Fibroblast of skin of back (primary cell): ENCODE results near the gene CRK.

Experiments
- DNase-seq: peaks from one replicate; pipeline ENCODE4 v3.0.0-alpha.2; 2013

The CRK gene

DNA sequence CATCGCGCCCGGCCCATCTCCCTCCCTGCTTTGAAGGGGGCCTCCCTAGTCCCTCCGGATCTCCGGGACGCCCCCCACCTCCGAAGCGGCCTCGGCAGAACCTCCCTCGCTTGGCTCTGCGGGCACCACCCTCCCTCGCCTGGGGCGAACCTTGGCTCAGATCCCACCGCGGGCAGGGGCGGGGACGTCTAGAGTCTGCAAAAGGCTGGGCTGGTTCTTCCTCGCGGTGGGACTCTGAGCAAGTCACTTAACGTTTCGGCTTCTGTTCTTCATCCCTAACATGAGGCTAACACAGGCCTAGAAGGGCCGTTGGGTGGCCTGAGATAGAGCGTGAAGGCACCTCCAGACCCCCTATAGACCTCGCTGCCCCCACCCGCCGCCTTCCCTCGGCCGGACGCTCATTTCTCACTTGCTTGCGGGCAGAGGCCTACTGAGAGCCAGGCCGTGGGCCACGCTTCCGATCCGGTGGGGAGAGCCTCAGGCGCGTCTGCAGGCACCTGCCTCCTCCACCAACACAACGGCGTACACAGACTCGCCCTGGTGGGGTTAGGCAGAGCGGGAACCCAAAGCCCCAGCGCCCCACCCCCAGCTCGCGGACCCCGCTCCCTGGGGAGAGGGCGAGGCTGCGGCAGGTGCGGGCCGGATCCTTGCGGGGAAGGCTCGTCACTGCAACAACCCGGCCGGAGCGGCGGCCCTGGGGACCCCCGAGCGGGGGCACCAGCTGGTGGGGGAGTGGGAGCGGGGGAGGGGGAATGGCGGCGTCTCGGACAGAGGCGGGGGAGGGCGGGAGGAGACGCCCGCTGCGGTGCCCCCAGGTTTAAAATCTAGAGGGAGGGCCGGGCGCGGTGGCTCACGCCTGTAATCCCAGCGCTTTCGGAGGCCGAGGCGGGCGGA, 31.0 kb upstream of the CRK start:
- DNase-seq: peak; percentile 85

DNA sequence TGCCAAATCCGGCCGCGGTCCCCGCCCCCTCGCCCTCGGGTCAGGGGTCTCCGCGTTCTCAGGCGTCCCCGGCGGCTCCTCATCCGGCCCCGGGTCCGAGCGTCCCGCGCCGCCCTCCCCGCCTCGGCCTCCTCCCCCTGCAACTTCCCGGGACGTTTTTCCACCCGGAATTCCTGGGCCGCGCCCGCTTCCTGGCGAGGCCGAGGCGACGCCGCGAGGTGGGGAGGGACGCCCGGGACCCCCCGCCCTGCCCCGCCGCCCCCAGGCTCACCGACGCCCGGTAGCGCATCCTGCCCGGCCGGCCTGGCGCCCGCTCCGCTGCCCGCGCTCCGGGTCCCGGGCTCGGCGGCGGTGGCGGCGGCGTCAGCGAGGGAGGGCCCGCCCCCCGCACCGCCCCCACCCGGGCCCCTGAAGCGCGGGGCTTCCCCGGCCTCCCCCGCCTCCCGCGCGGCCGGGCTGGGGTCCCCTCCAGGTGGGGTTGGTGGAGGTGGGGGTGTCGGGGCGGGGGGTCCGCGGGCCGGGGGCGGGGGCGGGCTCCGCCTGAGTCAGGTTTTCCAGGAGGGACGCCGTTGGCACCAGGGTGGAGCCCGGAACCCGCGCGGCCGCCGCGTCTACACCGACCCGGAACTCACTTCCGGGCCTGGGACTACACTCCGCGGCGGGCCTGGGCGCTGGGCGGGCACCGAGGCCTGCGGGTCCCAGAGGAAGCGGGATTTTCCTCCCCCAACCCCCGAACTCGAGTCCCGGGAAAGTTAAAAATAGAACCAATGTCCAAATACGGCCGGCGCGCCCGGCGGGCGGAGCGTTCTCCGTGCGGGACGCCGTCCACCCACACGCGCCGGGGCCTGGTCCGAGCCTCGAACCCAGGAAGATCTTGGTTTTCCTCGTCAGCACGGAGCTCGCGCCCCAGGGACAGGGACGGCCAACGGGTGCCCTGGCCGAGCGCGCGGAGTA, 29.7 kb upstream of the CRK start:
- peak; percentile 85 for DNase-seq

DNA sequence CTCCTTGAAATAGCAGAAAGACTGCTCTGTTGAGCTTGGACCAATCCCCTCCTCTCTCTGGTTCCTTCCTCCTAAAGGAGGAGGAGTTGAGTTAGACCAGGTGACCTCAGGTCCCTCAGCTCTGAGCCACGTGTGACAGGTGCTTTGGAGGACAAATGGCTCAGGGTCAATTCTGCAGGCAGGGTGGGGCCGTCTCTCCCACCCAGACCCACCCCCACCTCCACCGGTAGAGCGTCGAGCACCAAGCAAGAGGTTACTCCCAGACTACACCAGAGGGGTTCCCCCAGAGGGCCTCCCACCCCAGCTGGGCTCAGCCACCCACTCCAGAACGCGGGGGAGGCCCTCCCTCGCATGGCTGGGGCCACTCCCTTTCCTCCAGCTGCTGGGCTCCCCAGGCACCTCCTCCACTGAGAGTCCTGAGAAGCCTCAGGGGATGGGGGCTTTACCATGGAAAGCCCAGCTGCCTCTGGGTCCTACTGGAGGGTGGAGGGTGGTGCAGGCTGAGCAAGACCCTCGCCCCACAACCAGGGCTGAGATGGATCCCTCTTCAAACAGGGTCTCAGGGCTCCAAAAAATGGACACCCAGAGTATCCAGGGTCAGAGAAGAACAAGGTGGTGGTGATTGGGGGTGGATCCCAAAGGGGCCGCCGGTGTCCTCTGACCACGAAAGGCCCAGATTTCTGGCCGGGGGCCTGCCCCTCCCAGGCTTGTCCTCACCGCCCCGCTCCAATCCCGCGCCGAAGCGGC, 28.8 kb upstream of the CRK start:
- DNase-seq: peak; percentile 60

DNA sequence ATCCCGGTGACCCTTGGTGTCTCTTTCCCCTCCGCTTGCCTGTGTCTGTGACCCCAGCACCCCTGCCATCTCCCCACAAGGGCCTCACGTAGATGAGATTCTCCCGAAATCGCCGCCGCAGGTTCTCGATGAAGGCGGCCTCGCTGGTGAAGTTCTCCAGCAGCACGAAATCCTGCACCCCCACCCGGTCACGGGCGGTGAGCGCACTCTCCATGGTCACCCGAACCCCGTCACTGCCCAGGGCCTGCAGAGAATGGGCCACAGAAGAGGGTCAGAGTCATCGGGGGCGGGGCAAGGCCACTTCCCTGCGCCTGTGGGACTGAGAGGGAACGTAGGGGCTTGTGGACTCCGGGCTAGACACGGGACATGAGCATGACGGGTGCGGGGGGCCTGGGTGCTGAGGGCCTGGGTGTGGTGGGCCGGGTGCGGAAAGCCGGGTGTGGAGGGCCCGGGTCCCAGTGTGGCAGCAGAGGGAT, 28.1 kb upstream of the CRK start:
- DNase-seq: no peak

DNA sequence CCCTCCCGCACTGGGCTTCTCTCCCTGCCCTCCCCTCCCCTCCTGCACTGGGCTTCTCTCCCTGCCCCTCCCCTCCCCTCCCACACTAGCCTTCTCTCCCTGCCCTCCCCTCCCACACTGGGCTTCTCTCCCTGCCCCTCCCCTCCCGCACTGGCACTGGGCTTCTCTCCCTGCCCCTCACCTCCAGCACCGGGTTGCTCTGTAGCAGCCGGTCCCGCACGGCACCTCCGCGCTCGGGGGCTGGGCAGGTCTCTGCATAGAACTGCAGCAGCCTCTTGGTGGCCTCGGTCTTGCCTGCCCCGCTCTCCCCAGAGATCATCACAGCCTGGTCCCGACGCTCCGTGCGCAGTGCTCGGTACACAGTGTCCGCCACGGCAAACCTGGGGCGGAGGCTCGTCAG, 26.6 kb upstream of the CRK start:
- no peak for DNase-seq

DNA sequence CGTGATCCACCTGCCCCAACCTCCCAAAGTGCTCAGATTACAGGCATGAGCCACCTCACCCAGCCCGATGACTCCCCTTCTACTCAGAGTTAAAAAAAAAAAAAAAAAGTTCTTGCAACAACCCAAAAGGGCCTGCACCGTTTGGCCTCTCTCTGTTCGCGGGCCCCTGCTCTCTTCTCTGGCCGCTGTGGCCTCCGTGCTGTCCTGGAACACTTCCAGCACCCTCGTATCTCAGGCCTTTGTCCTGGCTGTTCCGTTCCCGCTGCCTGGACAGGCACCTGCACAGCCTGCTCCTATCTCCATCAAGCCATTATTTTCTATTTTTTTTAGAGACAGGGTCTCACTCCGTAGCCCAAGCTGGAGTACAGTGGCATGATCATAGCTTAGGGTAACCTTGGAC, 25.7 kb upstream of the CRK start:
- DNase-seq: no peak

DNA sequence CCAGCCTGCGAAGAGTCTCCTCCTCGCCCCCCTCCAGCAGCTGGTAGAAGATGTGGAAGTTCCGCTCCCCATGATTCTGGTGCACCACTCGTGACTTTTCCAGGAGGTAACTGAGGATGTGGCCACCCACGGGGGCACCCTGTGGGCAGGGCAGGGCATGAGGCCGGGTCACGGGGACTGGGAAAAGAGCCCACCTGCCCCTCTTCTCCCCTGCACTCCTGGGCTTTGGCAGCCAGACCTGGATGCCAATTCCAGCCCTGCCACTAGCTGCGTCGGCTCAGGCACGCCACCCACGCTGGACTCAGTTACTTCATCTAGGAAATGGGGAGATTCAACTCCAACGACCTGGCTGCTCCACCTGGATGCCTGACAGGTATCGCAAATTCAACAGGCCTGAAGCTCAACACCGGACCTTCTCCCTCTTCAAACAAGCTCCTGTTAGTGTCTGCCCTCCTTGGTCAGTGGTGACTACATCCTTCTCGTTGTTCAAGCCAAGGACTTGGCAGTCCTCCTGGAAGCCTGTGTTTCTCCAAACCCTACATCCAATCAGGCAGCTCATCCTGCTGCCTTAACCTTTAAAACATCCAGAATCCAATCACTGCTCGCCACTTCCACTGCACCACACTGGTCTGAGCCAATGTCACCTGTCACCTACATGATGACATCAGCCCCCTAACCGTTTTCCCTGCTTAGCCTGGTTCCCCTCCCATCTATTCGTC, 24.9 kb upstream of the CRK start:
- DNase-seq: no peak

DNA sequence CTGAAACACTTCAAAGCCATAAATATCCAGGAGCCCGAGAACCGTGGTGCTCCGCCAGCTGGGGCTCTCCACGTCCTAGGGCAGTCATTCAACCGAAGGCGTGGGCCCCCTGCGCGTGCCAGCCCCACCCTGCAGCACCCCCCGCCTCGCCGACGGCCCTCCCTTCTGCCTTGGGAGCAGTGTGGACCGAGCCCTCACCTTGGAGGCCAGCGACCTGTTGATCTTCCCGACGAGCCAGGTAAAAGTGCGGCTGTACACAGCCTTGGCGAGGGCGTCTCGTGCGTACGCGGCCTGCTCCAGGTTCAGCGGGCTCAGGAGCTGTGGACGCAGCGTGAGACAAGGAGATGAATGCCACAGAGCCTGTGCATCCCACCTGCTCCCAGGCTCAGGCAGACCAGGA, 22.4 kb upstream of the CRK start:
- DNase-seq: no peak

DNA sequence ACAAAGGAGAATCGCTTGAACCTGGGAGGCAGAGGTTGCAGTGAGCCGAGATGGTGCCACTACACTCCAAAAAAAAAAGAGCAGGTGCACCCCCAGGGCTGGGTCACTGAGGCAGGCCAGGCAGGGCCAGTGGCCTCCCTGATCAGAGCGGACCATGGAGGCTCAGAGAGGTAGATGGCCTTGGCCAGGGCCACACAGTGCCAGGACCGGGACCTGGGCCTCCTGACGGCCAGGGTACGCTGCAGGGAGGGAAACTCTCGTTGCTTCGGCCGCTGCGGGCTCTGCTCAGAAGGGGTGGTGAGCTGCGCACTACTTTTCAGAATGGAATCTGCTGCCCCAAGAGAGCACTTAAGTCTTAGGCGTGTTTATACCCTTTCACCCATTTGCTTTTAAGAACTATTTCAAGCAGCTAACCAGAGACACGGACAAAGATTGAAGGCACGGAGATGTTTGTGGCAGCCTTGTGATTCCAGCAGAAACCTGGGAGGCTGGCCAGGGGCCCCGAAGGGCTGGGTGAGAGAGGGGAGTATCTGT, 19.4 kb upstream of the CRK start:
- DNase-seq: no peak

DNA sequence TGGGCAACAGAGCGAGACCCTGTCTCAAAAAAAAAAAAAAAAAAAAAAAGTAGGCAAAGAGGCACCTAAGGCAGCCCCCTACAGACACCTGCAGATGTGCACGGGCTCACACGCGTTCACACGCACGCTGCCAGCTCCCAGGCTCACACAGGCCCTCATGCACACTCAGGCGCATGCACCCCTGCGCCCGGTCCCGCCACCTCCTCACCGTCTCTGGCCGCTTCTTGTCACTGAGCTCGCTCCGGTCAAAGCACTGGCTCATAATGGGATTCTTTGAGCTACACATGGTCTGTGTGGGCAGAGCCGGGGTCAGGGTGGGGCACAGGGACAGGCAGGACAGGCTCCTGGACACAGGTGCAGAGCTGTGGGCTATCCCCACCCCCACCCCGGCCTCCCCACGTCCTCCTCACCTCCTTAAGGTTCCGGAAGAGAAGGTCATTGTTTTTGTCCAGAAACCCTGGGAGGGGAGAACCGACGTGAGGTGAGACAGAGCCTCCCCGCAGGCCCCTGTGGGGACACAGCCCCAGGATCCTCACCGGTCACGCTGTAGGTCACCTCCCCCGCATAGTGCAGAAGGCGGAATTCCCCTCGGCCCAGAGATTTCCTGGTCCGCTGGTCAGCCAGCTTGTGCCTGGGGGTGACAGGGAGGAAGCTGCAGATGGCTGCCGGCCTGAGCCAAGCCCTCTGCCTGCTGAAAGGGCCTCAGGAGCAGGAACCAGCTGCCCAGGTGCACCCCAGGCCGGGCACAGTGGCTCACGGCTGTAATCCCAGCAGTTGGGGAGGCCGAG, 18.6 kb upstream of the CRK start:
- DNase-seq: no peak

DNA sequence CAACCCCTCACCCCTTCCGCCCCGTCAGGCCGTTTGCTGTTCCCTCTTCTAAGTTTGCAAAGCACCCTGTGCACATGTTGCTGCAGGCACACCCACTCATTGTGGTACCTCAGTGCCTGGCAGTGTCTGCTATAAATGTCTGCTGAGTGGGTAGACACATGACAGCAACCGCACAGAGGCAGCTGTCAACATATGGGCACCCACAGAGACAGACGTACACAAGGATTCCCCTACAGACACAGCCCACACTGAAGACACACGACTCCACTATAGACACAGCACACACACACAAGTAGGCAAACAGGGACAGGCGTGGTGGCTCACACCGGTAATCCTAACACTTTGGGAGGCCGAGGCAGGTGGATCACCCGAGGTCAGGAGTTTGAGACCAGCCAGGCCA, 17.8 kb upstream of the CRK start:
- no peak for DNase-seq

DNA sequence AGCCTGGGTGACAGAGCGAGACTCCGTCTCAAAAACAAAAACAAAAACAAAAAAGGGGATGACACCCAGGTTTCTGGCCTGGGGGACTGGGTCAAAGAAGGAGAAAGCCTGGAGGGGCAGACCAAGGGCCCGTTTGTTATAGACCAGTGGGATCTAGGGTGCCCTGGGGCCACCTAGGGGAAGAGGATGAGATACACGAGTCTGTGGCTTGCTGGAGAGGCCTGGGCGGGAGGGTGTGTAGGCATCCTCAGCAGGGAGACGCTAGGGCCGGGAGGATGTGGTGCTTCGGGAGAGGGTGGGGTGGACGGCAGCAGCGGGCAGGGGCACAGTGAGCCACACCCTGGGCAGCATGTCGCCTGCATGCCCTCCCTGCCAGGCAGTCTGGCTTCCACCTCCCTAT, 17.1 kb upstream of the CRK start:
- DNase-seq: no peak

DNA sequence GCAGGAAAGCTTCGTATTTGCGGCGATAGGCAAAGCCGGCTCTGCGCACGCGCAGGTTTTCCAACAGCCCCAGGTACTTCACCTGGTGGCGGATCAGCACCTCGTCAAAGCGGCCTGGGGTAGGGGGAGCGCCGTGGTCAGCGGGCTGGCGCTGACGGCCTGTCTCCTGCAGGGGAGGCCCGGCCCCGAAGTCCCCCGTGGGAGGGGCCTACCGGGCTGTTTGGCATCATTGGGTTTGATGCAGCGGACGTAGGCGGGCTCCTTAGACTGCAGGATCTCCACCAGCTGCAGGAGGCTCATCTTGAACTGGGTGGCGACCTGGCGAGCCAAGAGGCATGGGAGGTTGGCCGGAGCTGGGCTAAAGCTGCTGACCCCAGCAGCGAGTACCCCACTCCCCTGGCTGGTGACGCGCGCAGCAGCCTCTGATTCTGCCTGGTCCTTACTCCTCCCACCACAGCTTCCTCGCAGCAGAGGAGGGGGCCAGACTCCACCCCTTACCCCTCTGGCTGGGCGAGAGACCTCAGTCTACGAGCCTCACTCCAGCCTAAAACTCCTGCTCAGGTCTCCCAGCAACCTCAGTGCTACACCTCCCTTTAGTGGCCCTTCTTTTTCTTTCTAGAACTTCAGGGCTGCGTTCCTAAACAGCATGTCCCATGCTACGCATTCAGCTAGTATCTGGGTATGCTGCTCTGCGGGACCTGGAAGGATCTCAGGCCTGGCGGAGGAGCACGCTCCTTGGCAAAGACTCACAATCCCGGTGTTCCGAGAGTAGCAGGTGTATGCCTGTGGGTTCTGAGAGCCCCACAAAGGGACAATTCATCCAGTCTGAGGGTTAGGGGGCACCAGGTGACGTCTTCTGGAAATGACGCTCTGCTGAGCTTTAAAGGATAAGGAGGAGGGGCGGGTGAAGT, 16.1 kb upstream of the CRK start:
- DNase-seq: no peak

DNA sequence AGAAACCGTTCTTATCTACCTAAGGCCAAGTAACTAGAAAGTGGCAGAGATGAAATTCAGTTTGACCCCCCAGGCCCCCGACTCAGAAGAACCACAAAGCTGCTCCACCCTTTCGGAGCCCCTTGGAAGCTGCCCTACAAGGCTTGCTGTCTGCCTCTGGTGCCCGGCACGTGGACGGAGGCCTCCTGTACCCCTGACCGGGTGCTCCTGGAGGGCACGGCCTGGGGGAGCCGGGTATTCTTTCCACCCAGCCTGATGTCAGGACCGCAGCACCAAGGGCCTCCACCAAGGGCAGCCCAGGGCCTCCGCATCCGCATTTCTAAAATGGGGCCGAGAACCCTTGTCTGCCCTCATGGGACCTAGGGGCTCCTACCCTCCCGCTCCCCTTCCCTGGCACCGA, 15.5 kb upstream of the CRK start:
- DNase-seq: no peak

DNA sequence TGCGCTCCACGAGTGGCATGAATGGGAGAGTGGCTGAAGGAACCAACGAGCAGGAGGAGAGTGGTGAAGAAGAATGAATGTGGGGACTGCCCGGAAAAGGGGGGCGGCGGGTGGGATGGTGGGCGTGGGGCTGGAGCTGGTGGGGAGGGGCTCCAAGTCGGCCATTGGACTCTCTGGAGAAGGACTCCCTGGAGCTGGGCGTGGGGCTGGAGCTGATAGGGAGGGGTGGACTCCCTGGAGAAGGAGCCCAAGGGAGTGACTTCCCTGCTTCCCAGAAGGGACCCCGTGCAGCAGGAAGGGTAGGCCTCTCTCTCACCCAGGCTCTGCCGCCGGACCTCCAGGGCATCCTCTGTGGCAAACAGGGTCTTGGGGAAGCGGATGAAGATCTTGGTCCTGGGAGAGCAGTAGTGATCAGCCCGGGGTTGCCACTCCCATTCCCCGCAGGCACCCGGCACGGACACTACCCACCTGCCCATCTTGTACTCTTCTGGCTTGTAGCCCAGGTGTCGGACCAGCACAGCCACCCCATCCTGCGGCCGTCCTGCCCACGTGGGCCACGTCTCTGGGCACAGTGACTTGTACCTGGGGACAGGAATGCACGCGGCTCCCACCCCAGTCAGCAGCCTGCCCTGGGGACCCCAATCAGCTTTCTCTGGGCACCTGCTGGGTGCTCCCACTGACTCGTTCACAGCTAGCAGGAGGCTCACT, 14.9 kb upstream of the CRK start:
- no peak for DNase-seq

DNA sequence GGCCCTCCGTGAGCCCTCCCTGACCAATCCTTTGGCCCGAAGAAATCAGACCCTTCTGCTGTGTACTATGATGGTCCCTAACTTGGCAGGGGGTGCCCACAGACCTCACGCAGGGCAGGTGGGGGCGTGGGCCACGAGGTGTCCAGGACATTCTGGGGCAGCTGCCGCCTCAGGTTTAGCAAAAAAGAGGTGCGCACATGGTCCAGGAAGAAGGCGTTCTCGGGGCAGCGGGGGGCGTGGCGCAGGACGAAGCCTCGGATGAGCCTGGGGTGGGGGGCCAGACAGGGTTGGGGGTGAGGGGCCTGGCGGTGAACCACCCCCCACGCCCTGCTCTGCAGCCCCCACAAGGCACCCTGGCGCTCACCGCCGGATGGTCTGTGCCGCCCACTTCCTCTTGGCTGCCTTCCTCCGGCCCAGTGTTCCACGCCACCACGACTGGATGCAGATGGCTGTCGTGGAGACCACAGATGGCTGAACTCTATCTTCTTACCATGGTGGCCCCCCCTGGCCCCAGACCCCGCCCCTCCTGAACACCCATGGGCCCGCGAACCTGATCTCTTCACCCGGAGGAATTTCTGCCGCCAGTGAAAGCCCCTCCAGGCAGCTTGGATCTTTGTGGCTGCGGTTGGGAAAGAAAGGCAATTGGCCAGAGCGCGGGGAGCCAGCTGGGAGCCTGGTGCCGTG, 14.2 kb upstream of the CRK start:
- no peak for DNase-seq

DNA sequence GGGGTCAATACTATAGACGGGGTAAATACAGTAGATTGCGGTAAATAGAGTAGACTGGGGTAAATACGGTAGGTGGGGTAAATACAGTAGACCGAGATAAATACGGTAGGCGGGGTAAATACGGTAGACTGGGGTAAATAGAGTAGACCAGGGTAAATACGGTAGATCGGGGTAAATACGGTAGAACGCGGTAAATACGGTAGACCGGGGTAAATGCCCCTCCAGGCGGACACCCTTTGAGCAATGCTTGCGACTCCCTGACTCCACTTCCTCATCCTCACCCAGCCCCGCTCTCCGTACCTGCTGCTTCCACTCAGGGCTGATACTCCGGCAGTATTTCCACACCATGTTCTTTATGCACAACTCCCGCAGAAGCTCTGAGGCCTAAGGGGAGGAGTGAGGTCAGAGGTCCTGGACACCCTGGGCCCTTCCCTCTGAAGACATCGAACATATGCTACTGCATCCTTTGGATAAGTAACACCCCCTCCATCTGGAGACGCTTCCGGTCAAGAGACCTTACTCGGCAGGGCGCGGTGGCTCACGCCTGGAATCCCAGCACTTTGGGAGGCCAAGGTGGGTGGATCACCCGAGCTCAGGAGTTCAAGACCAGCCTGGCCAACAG, 13.3 kb upstream of the CRK start:
- peak; percentile 40 for DNase-seq

DNA sequence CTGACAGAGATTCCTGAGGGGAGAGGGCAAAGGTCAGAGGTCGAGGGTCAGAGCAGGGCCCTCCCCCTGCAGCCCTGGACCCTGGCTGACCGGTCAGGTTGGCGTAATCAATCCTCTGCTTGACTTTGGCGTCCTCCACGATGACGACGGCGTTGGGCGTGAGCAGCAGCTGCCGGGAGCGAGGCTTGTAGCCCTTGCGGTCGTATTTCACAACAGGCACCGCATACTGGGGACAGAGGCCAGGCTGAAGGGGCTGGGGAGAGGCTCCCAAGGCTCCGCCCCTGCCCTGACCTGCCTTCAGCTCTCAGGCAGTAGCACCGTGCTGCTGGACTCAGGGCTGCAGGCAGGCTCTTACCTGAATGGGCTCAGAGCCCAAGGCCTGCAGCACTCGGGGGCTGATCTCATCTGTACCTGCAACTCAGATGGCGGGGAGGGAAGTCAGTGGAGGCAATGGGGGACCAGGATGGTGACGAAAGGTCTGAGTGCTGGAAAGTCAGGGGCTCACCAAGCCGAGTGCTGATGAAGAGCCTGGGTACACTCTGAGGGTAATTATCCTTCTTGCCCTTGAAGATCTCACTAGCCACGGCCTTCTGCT, 12.0 kb upstream of the CRK start:
- DNase-seq: no peak
